ENCODE results near the gene GALNT4. TPM values are rescaled to one million over a fixed set of nuclear protein-coding genes. Genes with fewer than 3 reads are reported as not detected.

GALNT4 gene
- total RNA-seq, 1 experiment from 2014 or later: 70.9 TPM

DNA sequence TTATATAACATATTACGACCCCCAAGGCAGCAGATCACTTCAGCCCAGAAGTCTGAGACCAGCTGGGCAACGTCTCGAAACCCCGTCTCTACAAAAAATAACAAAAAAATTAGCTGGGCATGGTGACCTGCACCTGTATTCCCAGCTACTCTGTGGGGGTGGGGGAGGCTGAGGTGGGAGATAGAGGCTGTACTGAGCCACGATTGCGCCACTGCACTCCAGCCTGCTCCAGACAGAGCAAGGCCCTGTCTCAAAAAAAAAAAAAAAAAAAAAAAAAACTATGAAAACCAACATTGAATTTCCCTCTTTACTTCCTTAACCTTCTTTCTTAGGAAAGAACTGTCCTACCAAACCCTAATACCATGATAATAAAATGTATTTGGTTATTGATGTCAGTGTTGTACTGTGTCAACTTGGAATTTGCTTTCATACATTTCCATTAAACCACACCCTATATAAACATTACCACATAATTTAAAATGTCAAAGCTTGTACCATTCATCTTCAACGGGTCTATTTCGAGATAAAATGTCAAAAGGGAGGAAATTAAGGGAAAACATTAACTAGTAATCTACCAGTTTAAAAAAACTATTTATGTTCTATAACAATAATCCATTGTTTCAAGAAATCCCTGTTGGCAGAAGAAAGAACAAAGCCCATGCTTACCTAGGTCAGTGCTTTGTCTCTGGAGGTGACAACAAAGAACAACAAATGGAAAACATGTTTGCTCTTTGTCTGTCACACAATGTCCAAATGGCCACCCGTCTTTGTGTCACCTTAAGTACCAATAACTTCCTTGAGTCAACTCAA, 17.4 kb downstream of the GALNT4 start:
- H3K27ac Mint-ChIP-seq (ENCODE audit: unreplicated experiment): peak overlapping the region; percentile 97
- intact Hi-C loops (cut with micrococcal nuclease; ENCODE audit: unreplicated experiment): loop anchor here (1.0 to 5.0 kb wide), 3 partner anchors 14 to 155 kb away; partner anchors contain the start of gene DUSP6
- TF ChIP-seq, protein P1, sequence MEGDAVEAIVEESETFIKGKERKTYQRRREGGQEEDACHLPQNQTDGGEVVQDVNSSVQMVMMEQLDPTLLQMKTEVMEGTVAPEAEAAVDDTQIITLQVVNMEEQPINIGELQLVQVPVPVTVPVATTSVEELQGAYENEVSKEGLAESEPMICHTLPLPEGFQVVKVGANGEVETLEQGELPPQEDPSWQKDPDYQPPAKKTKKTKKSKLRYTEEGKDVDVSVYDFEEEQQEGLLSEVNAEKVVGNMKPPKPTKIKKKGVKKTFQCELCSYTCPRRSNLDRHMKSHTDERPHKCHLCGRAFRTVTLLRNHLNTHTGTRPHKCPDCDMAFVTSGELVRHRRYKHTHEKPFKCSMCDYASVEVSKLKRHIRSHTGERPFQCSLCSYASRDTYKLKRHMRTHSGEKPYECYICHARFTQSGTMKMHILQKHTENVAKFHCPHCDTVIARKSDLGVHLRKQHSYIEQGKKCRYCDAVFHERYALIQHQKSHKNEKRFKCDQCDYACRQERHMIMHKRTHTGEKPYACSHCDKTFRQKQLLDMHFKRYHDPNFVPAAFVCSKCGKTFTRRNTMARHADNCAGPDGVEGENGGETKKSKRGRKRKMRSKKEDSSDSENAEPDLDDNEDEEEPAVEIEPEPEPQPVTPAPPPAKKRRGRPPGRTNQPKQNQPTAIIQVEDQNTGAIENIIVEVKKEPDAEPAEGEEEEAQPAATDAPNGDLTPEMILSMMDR (IDR thresholded peaks at IDR 0.05; ENCODE audit: unreplicated experiment): no peak
- no peaks in the 10 kb centered on the region for H3K27me3 Mint-ChIP-seq (ENCODE audit: unreplicated experiment)
- peak; percentile 86 for DNase-seq
- peaks cover 67% of the 10 kb centered on the region for H3K4me1 Mint-ChIP-seq (ENCODE audit: low read depth, unreplicated experiment)
- peaks cover 25% of the 10 kb centered on the region for H3K36me3 Mint-ChIP-seq (ENCODE audit: insufficient read depth, unreplicated experiment)
- no TSS peak for BruUV-seq (replicated peaks)
- H3K4me3 Mint-ChIP-seq (ENCODE audit: low read depth, unreplicated experiment): peak overlapping the region; percentile 28
- CTCF ChIA-PET: interaction anchor here (0.6 to 2.3 kb wide), 8 partner anchors 10 to 469 kb away, joined by 3 to 9 read pairs (median 5); no protein-coding TSS in a partner anchor
- H3K9me3 Mint-ChIP-seq (ENCODE audit: low read depth, unreplicated experiment): peaks cover 7% of the 10 kb centered on the region

DNA sequence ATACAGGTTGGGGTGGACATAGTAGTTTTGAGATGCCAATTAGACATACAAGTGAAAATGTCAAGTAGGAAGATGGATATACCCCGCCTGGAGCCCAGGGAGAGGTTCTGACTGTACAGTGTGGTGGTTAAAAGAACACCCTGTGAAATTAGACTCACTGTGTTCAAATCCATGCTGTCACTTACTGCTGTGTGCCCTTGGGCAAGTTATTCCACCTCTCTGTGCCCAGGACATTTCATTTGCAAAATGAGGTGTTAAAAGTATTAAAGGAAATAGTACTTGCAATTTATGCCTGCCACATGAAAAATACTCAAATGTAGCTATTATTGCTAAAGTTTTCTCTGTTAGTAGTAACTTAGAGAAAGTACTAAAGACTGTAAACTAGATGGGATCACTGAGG, 18.5 kb downstream of the GALNT4 start:
- Mint-ChIP-seq H3K4me1 (ENCODE audit: low read depth, unreplicated experiment) (peaks cover 71% of the 10 kb centered on the region), H3K4me3 (ENCODE audit: low read depth, unreplicated experiment) (peak overlapping the region; percentile 55), H3K27me3 (ENCODE audit: unreplicated experiment) (no peaks in the 10 kb centered on the region), H3K27ac (ENCODE audit: unreplicated experiment) (peak overlapping the region; percentile 97), H3K36me3 (ENCODE audit: insufficient read depth, unreplicated experiment) (peaks cover 25% of the 10 kb centered on the region), H3K9me3 (ENCODE audit: low read depth, unreplicated experiment) (peaks cover 9% of the 10 kb centered on the region)
- intact Hi-C loops (cut with micrococcal nuclease; ENCODE audit: unreplicated experiment): loop anchor here (5.0 kb wide), 2 partner anchors 34 to 154 kb away; partner anchors contain the start of gene DUSP6
- no TSS peak for BruUV-seq (replicated peaks)
- TF ChIP-seq, protein P1 (IDR thresholded peaks at IDR 0.05; ENCODE audit: unreplicated experiment): no peak
- DNase-seq: no peak
- CTCF ChIA-PET: interaction anchor here (0.6 to 2.3 kb wide), 2 partner anchors 9 to 1306 kb away, joined by 3 to 9 read pairs; no protein-coding TSS in a partner anchor

DNA sequence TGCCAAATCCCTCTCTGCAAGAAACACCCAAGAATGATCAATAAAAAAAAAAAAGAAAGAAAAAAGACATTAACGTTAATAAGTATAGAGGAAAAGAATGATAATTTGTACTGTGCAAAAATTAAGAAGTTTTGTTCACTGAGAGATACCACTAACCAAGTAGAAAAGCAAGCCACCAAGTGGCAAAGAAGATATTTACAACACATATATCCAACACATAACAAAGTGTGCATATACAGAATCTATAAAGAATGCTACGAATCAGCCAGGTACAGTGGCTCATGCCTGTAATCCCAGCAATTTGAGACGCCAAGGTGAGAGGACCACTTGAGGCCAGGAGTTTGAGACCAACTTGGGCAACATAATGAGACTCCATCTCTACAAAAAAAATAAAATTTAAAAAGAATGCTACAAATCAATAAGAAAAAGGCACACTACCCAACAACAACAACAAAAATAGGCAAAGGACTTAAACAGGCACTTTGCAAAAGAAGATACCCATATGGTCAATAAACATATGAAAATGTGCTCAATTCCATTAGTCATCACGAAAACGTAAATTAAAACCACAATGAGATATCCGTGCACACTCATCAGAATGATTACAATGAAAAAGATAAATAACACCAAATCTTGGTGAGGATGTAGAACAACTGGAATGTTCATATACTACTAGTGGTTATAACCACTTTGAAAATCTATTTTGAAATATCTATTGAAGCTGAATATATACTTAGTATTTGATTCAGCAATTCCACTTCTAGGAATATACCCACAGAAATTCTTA, 19.8 kb downstream of the GALNT4 start:
- peaks cover 66% of the 10 kb centered on the region for H3K4me1 Mint-ChIP-seq (ENCODE audit: low read depth, unreplicated experiment)
- TF ChIP-seq, protein P1 (IDR thresholded peaks at IDR 0.05; ENCODE audit: unreplicated experiment): no peak
- intact Hi-C loops (cut with micrococcal nuclease; ENCODE audit: unreplicated experiment): loop anchor here (5.0 kb wide), 2 partner anchors 32 to 152 kb away; partner anchors contain the start of gene DUSP6
- no peak for DNase-seq
- H3K4me3 Mint-ChIP-seq (ENCODE audit: low read depth, unreplicated experiment): no peak overlapping the region
- H3K9me3 Mint-ChIP-seq (ENCODE audit: low read depth, unreplicated experiment): peaks cover 7% of the 10 kb centered on the region
- H3K27me3 Mint-ChIP-seq (ENCODE audit: unreplicated experiment): no peaks in the 10 kb centered on the region
- H3K27ac Mint-ChIP-seq (ENCODE audit: unreplicated experiment): peak overlapping the region; percentile 97
- BruUV-seq (replicated peaks): no TSS peak
- CTCF ChIA-PET: no interaction called here
- peaks cover 25% of the 10 kb centered on the region for H3K36me3 Mint-ChIP-seq (ENCODE audit: insufficient read depth, unreplicated experiment)

DNA sequence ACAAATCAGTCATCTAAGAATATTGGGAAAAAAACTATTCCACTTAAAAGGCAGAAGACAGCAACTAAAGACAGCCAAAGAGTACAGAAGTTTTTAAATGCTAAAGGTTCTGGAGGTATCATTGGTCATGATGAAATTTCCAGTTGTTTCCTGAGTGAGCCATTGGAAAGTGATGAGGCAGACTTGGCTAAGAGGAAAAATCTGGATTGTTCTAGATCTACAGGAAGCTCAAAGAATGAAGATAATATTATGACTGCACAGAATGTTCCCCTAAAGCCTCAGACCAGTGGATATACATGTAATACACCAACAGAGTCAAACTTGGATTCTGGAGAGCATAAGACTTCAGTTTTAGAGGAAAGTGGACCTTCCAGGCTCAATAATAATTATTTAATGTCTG, 22.8 kb downstream of the GALNT4 start:
- H3K9me3 Mint-ChIP-seq (ENCODE audit: low read depth, unreplicated experiment): peaks cover 3% of the 10 kb centered on the region
- H3K4me3 Mint-ChIP-seq (ENCODE audit: low read depth, unreplicated experiment): no peak overlapping the region
- H3K4me1 Mint-ChIP-seq (ENCODE audit: low read depth, unreplicated experiment): peaks cover 54% of the 10 kb centered on the region
- no peak overlapping the region for H3K27ac Mint-ChIP-seq (ENCODE audit: unreplicated experiment)
- CTCF ChIA-PET: no interaction called here
- TF ChIP-seq, protein P1 (IDR thresholded peaks at IDR 0.05; ENCODE audit: unreplicated experiment): no peak
- DNase-seq: no peak
- BruUV-seq (replicated peaks): no TSS peak
- H3K27me3 Mint-ChIP-seq (ENCODE audit: unreplicated experiment): no peaks in the 10 kb centered on the region
- H3K36me3 Mint-ChIP-seq (ENCODE audit: insufficient read depth, unreplicated experiment): peaks cover 17% of the 10 kb centered on the region
- intact Hi-C loops (cut with micrococcal nuclease; ENCODE audit: unreplicated experiment): no loop called here
